Transverse colon (tissue), 4 donors: ENCODE results near the gene SSBP4.

ENCODE experiments used
- CTCF ChIP-seq, 5 experiments: fragments of 200-600 bp in 3 of 5; fragments of 450-650 bp in 2 of 5; sonication (generic) in 3 of 5; IDR thresholded peaks; 1 replicate in 2 of 5; 2 replicates in 3 of 5; pipeline ENCODE4 v1.5.1; 2016 to 2017; ENCODE audit warnings: antibody characterized with exemption in 5 of 5, inconsistent platforms in 3 of 5, mild to moderate bottlenecking in 2 of 5, moderate library complexity in 1 of 5
- POLR2A ChIP-seq: fragments of 450-650 bp; IDR thresholded peaks from one replicate; pipeline ENCODE4 v1.6.1; 2016; ENCODE audit warnings: antibody characterized with exemption, mild to moderate bottlenecking, moderate library complexity
- POLR2AphosphoS5 ChIP-seq, 3 donors: sonication (generic); formaldehyde crosslinking; IDR thresholded peaks; one replicate each; pipeline ENCODE4 v1.6.1; 2016; ENCODE audit warnings: antibody characterized with exemption in 3 of 3

- TF ChIP-seq CTCF (IDR thresholded peaks at IDR 0.05), result no peak
- TF ChIP-seq POLR2AphosphoS5 (IDR thresholded peaks at IDR 0.05), result no peak
- TF ChIP-seq POLR2A, result no peak
These were observed 5.8 kb downstream of the SSBP4 start for GRCh38 chr19:18424890-18425514.
